Mesothelial cell of epicardium (in vitro differentiated cells): Measurements from ENCODE around the gene FFAR2. TPM values are rescaled to one million over a fixed set of nuclear protein-coding genes. Genes with fewer than 3 reads are reported as not detected.

Experiments used
- DNase-seq, 2 experiments: peaks; one replicate each; pipeline ENCODE4 v3.0.0; 2021; ENCODE audit warnings: low spot score in 2 of 2; ENCODE audit not compliant: unreplicated experiment in 2 of 2
- H3K27ac Mint-ChIP-seq: 2 replicates; pipeline ENCODE4 v1.8.0; 2021; ENCODE audit warnings: mixed read lengths
- H3K27me3 Mint-ChIP-seq: 2 replicates; pipeline ENCODE4 v1.8.0; 2021; ENCODE audit warnings: low read depth, mixed read lengths
- H3K36me3 Mint-ChIP-seq: 2 replicates; pipeline ENCODE4 v1.8.0; 2021; ENCODE audit warnings: mixed read lengths
- H3K4me1 Mint-ChIP-seq: 2 replicates; pipeline ENCODE4 v1.8.0; 2021; ENCODE audit warnings: mixed read lengths
- H3K4me3 Mint-ChIP-seq: 2 replicates; pipeline ENCODE4 v1.8.0; 2021; ENCODE audit warnings: mild to moderate bottlenecking, moderate library complexity, mixed read lengths
- H3K9me3 Mint-ChIP-seq: 2 replicates; pipeline ENCODE4 v1.8.0; 2021; ENCODE audit warnings: mixed read lengths
- total RNA-seq: library from RNA; stranded (reverse); gene quantifications from 3 replicates; pipeline ENCODE4 v1.2.1, GENCODE V29; 2021
- TF ChIP-seq, protein P1 (sequence below): fragments of 200-600 bp; sonication (generic); IDR thresholded peaks from one replicate; pipeline ENCODE4 v1.5.0; 2021; ENCODE audit warnings: antibody characterized with exemption; ENCODE audit not compliant: unreplicated experiment

The FFAR2 gene
- total RNA-seq, 1 donor from 2014 or later = not detected

DNA sequence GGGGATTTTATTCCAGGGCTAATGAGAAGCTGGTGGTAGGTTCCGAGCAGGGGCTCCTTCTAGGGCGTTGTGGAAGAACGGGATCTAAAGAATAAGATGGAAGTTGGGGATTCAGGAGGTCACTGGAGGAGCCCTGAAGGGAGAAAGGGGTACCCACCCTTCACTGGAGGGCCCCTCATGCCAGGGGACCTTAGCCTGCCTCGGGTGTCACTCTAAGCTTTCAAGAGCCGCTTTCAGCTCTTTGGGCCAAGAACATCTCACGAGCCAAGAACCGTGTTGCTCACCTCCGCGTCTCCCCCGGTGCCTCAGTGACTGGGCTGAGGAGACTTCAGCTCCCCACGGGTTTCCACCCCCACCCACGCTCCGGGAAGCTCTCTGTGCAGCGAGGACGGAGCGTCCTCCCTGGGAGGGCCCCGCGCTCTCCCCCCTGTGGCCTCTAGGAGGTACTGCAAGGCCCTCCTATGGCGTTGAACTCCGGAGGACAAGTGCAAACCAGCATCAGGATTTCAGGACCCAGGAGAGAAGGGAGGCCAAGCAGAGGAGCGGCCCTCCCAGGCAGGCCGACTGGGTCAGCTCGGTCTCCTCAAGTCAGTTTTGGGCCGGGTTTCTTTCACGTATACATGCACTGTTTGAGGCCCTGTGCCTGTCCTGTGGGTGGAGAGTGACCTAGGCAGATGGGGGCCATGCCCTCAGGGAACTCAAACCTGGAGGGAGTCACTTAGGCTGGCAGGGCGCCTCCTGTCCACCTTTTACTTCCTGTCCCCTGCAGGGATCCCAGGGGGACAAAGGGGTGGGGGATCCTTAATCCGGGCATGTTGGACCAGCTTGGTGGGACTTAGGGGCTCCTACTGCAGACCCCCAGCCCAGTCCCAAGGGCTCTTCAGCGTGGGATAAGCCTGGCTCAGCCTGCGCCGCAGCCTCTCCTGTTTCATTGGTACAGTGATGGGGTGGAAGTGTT, 47.3 kb downstream of the FFAR2 start:
- peak; percentile 50 to 76 for DNase-seq
- Mint-ChIP-seq H3K4me3 (peak overlapping the region; percentile 37), H3K27ac (no peak overlapping the region), H3K4me1 (peaks cover 5% of the 10 kb centered on the region), H3K36me3 (peaks cover 8% of the 10 kb centered on the region), H3K9me3 (no peaks in the 10 kb centered on the region), H3K27me3 (peaks cover 13% of the 10 kb centered on the region)
- TF ChIP-seq, protein P1, sequence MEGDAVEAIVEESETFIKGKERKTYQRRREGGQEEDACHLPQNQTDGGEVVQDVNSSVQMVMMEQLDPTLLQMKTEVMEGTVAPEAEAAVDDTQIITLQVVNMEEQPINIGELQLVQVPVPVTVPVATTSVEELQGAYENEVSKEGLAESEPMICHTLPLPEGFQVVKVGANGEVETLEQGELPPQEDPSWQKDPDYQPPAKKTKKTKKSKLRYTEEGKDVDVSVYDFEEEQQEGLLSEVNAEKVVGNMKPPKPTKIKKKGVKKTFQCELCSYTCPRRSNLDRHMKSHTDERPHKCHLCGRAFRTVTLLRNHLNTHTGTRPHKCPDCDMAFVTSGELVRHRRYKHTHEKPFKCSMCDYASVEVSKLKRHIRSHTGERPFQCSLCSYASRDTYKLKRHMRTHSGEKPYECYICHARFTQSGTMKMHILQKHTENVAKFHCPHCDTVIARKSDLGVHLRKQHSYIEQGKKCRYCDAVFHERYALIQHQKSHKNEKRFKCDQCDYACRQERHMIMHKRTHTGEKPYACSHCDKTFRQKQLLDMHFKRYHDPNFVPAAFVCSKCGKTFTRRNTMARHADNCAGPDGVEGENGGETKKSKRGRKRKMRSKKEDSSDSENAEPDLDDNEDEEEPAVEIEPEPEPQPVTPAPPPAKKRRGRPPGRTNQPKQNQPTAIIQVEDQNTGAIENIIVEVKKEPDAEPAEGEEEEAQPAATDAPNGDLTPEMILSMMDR = peak; percentile 92

DNA sequence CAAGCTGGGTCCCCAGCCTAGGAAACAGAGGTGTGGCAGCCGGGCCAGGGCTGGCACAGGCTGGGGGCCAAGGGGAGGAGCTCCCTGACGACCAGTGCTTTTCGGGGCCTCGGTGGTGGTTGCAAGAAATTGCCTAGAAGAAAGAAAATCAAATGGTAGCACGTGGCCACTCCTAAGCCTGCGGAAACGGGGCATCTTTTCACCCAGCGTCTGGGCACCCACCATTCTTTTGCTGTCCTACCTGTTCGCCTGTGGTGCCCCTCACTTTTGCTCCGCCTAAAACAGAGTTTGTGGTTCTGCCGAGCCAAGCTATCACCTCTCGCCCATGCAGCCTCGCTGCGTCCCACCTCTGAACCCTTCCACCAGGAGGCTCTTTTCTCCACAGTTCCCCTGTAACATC, 49.3 kb downstream of the FFAR2 start:
- H3K4me3 Mint-ChIP-seq = no peak overlapping the region

DNA sequence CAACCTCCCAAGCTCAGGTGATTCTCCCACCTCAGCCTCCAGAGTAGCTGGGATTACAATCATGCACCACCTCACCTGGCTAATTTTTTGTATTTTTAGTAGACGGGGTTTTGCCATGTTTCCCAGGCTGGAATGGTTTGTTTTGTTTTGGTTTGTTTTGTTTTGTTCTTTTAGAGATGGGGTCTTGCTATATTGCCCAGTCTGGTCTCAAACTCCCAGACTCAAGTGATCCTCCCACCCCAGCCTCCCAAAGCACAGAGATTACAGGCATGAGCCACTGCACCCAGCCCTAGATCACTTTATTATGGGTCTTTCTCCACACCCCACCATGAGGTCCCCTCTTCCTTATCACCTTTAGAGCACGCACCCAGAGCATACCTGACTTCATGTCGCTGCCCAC, 50.2 kb downstream of the FFAR2 start:
- H3K9me3 Mint-ChIP-seq = no peaks in the 10 kb centered on the region
- peaks cover 5% of the 10 kb centered on the region for H3K4me1 Mint-ChIP-seq
- peaks cover 17% of the 10 kb centered on the region for H3K36me3 Mint-ChIP-seq
- H3K4me3 Mint-ChIP-seq = no peak overlapping the region
- no peaks in the 10 kb centered on the region for H3K27me3 Mint-ChIP-seq
- no peak for DNase-seq
- TF ChIP-seq, protein P1 = no peak
- H3K27ac Mint-ChIP-seq = no peak overlapping the region

More for the DNA sequence above, 49.3 kb downstream of the FFAR2 start:
- H3K36me3 Mint-ChIP-seq = peaks cover 13% of the 10 kb centered on the region
- H3K4me1 Mint-ChIP-seq = peaks cover 5% of the 10 kb centered on the region
- no peaks in the 10 kb centered on the region for H3K9me3 Mint-ChIP-seq
- DNase-seq = no peak
- TF ChIP-seq, protein P1 = no peak
- H3K27me3 Mint-ChIP-seq = peaks cover 2% of the 10 kb centered on the region
- no peak overlapping the region for H3K27ac Mint-ChIP-seq

DNA sequence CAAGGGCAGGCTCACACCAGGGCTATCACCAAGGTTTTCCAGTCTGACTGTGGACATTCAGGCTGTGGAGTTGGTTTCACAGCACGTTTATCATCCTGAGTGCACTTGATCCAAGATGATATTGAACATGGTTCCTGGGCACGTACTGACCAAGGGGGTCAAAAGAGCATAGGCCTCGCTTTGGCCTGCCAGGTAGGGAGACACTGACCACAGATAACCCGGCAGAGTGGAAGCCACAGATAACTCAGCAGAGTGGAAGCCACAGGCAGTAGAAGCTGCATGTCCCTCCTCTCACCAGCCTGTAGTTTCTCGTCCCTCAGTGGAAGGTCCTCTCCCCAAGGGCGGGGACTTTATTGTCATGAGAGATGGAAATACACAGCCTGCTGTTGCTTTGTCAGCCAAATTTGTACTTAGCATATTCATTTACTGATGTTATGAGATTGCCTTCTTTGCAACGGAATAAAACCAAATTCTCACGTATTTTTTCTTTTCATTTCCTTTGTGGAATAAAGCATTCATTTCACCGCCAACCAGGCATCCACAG, 51.0 kb downstream of the FFAR2 start:
- Mint-ChIP-seq H3K27me3 (no peaks in the 10 kb centered on the region), H3K4me1 (peaks cover 5% of the 10 kb centered on the region), H3K4me3 (no peak overlapping the region), H3K27ac (no peak overlapping the region), H3K36me3 (peaks cover 17% of the 10 kb centered on the region), H3K9me3 (no peaks in the 10 kb centered on the region)
- TF ChIP-seq, protein P1 = no peak
- DNase-seq = no peak

DNA sequence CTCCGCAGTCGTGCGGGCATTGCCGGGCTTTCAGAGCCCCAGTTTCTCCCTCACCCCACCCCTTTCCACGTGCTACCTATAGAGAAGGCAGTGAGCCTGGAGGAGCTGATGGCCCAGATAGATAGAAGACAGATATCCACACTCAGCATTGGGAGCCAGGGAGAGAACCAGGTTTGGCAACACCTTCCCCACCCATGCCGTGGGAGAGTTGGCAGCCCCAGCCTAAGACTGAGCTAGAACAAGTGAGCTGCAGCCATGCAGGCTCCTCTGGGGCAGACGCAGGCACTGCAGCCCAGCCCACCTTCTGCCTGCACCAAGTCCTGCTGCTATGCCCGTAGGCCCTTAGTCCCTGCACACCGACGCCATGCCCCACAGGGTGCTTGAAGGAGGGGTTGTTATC, 52.6 kb downstream of the FFAR2 start:
- H3K4me1 Mint-ChIP-seq = peaks cover under 1% of the 10 kb centered on the region
- H3K27me3 Mint-ChIP-seq = no peaks in the 10 kb centered on the region
- DNase-seq = no peak
- no peaks in the 10 kb centered on the region for H3K9me3 Mint-ChIP-seq
- peaks cover 21% of the 10 kb centered on the region for H3K36me3 Mint-ChIP-seq
- no peak overlapping the region for H3K27ac Mint-ChIP-seq
- TF ChIP-seq, protein P1 = no peak
- no peak overlapping the region for H3K4me3 Mint-ChIP-seq

Other genes starting within 250 kb of the FFAR2 start
- not detected in 3 replicates for gene FAM187B, start 219.5 kb upstream of the FFAR2 start, total RNA-seq
- gene LSR, start 199.3 kb upstream of the FFAR2 start, total RNA-seq = 48.9 to 54.7 TPM (median 51.9 TPM) in 3 replicates
- gene USF2, start 179.3 kb upstream of the FFAR2 start, total RNA-seq = 135 to 154 TPM (median 137 TPM) in 3 replicates
- gene HAMP, start 165.7 kb upstream of the FFAR2 start, total RNA-seq = 1.2 to 1.6 TPM (median 1.4 TPM) in 3 replicates
- gene MAG, start 156.1 kb upstream of the FFAR2 start, total RNA-seq = 19.2 to 26.1 TPM (median 22.7 TPM) in 3 replicates
- 54.6 to 59.9 TPM (median 56.3 TPM) in 3 replicates for gene CD22, start 119.1 kb upstream of the FFAR2 start, total RNA-seq
- 0.96 to 1.3 TPM (median 1.2 TPM) in 3 replicates for gene FFAR1, start 100.4 kb upstream of the FFAR2 start, total RNA-seq
- 0.27 to 0.31 TPM in 2 of 3 replicates, not detected in the other for gene FFAR3, start 89.8 kb upstream of the FFAR2 start, total RNA-seq
- gene GPR42, start 77.2 kb upstream of the FFAR2 start, total RNA-seq = not detected in 3 replicates
- gene KRTDAP, start 42.2 kb downstream of the FFAR2 start, total RNA-seq = 1.9 to 3.3 TPM (median 2.5 TPM) in 3 replicates
- gene DMKN, start 65.4 kb downstream of the FFAR2 start, total RNA-seq = 161 to 172 TPM (median 171 TPM) in 3 replicates
- gene SBSN, start 80.1 kb downstream of the FFAR2 start, total RNA-seq = 0.32 to 0.49 TPM (median 0.47 TPM) in 3 replicates
- gene GAPDHS, start 85.2 kb downstream of the FFAR2 start, total RNA-seq = not detected in 3 replicates
- 82.2 to 82.7 TPM (median 82.3 TPM) in 3 replicates for gene TMEM147, start 97.4 kb downstream of the FFAR2 start, total RNA-seq
- gene ATP4A, start 115.4 kb downstream of the FFAR2 start, total RNA-seq = 0.11 to 0.22 TPM (median 0.16 TPM) in 3 replicates
- gene PMIS2, start 137.9 kb downstream of the FFAR2 start, total RNA-seq = not detected in 3 replicates
- gene HAUS5, start 164.5 kb downstream of the FFAR2 start, total RNA-seq = 28.7 to 33.8 TPM (median 29.0 TPM) in 3 replicates
- 63.7 to 70.6 TPM (median 66.4 TPM) in 3 replicates for gene RBM42, start 180.8 kb downstream of the FFAR2 start, total RNA-seq
- gene ETV2, start 193.5 kb downstream of the FFAR2 start, total RNA-seq = 1.4 to 2.1 TPM (median 1.5 TPM) in 3 replicates
- 273 to 293 TPM (median 284 TPM) in 3 replicates for gene COX6B1, start 200.1 kb downstream of the FFAR2 start, total RNA-seq
- 1.8 to 2.3 TPM (median 2.0 TPM) in 3 replicates for gene UPK1A, start 218.3 kb downstream of the FFAR2 start, total RNA-seq